HS-5 (cell line): Measurements from ENCODE around the gene ARHGAP31.
"Not testable (repeated sequence)": the region's sequence is repeated elsewhere in the genome, so short reads cannot be mapped to it uniquely, and the experiment has no call there.

Source experiments
- DNase-seq: peaks from one replicate; pipeline ENCODE4 v3.0.0-alpha.2; 2012; ENCODE audit warnings: low read depth

ARHGAP31 gene

GRCh38 chr3:119293871-119294695, at the start of gene ARHGAP31:
TSS of gene ARHGAP31 (plus strand) at chr3:119294383. CDS start at chr3:119294905, 522 bp downstream.
- no peak for DNase-seq

GRCh38 chr3:119245778-119246177, 48.4 kb upstream of the ARHGAP31 start:
- DNase-seq, result no peak

- DNase-seq, result no peak
These were observed 39.0 kb upstream of the ARHGAP31 start for GRCh38 chr3:119255214-119255613.

GRCh38 chr3:119257111-119257510, 37.1 kb upstream of the ARHGAP31 start:
- DNase-seq, result no peak

GRCh38 chr3:119257654-119258410, 36.4 kb upstream of the ARHGAP31 start:
- DNase-seq, result no peak

GRCh38 chr3:119258915-119259314, 35.3 kb upstream of the ARHGAP31 start:
- DNase-seq, result no peak

GRCh38 chr3:119259821-119260220, 34.4 kb upstream of the ARHGAP31 start:
- DNase-seq, result no peak

GRCh38 chr3:119261055-119261454, 33.1 kb upstream of the ARHGAP31 start:
- DNase-seq, result no peak

- not testable (repeated sequence) for DNase-seq
These were observed 24.0 kb upstream of the ARHGAP31 start for GRCh38 chr3:119270212-119270611.

- no peak for DNase-seq
These were observed 17.5 kb upstream of the ARHGAP31 start for GRCh38 chr3:119276680-119277079.

GRCh38 chr3:119279101-119279554, 15.1 kb upstream of the ARHGAP31 start:
- DNase-seq, result no peak

- DNase-seq, result no peak
These were observed 14.5 kb upstream of the ARHGAP31 start for GRCh38 chr3:119279584-119280243.

- DNase-seq, result no peak
These were observed 5.3 kb upstream of the ARHGAP31 start for GRCh38 chr3:119288669-119289403.

- DNase-seq, result no peak
These were observed 4.8 kb upstream of the ARHGAP31 start for GRCh38 chr3:119289404-119289770.

GRCh38 chr3:119290613-119291012, 3.6 kb upstream of the ARHGAP31 start:
- no peak for DNase-seq

GRCh38 chr3:119291062-119291700, 3.0 kb upstream of the ARHGAP31 start:
- DNase-seq, result no peak

- DNase-seq, result no peak
These were observed 1.5 kb upstream of the ARHGAP31 start for GRCh38 chr3:119292666-119293065.

GRCh38 chr3:119293105-119293870, 895 bp upstream of the ARHGAP31 start:
- no peak for DNase-seq

- DNase-seq, result no peak
These were observed 801 bp downstream of the ARHGAP31 start for GRCh38 chr3:119294696-119295671.
